Measurements from ENCODE around the gene ISG15.

- no peak for TF ChIP-seq EZH2 (IDR thresholded peaks at IDR 0.05; ENCODE audit: borderline replicate concordance, low read length)
- TF ChIP-seq, protein P1, sequence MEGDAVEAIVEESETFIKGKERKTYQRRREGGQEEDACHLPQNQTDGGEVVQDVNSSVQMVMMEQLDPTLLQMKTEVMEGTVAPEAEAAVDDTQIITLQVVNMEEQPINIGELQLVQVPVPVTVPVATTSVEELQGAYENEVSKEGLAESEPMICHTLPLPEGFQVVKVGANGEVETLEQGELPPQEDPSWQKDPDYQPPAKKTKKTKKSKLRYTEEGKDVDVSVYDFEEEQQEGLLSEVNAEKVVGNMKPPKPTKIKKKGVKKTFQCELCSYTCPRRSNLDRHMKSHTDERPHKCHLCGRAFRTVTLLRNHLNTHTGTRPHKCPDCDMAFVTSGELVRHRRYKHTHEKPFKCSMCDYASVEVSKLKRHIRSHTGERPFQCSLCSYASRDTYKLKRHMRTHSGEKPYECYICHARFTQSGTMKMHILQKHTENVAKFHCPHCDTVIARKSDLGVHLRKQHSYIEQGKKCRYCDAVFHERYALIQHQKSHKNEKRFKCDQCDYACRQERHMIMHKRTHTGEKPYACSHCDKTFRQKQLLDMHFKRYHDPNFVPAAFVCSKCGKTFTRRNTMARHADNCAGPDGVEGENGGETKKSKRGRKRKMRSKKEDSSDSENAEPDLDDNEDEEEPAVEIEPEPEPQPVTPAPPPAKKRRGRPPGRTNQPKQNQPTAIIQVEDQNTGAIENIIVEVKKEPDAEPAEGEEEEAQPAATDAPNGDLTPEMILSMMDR (IDR thresholded peaks at IDR 0.05; ENCODE audit: low read length): no peak
Observed at GRCh38 chr1:996851-997712, 16.2 kb upstream of the ISG15 start.
